WTC11 (cell line): ENCODE data around the gene CIB2. TPM values are rescaled to one million over a fixed set of nuclear protein-coding genes. Genes with fewer than 3 reads are reported as not detected.

Source experiments
- ATAC-seq: fragments of 200-7000 bp; cut with Tn5 transposase; 2 replicates; pipeline ENCODE4 v1.10.0; 2021; ENCODE audit warnings: mild to moderate bottlenecking, moderate library complexity
- CTCF ChIA-PET: fragments of 300-600 bp; sonication (Branson Sonifier 250); formaldehyde crosslinking; loops from one replicate; lab custom pipeline; 2021; ENCODE audit warnings: antibody characterized with exemption; lab: Charles Lee
- POLR2A ChIA-PET: fragments of 350-600 bp; sonication (Branson Sonifier 250); formaldehyde crosslinking; loops from one replicate; lab custom pipeline; 2021; ENCODE audit warnings: antibody characterized with exemption; lab: Charles Lee
- DNase-seq: peaks from one replicate; pipeline ENCODE4 v3.0.0; 2021; ENCODE audit warnings: low spot score
- H3K27ac Mint-ChIP-seq: 2 replicates; pipeline ENCODE4 v1.8.0; 2021; ENCODE audit warnings: mixed read lengths
- H3K27me3 Mint-ChIP-seq: 2 replicates; pipeline ENCODE4 v1.8.0; 2021; ENCODE audit warnings: low read depth, mild to moderate bottlenecking, moderate library complexity, mixed read lengths
- H3K36me3 Mint-ChIP-seq: 2 replicates; pipeline ENCODE4 v1.8.0; 2021; ENCODE audit warnings: mixed read lengths
- H3K4me1 Mint-ChIP-seq: 2 replicates; pipeline ENCODE4 v1.8.0; 2022; ENCODE audit warnings: mixed read lengths
- H3K4me3 Mint-ChIP-seq: 2 replicates; pipeline ENCODE4 v1.8.0; 2021; ENCODE audit warnings: mild to moderate bottlenecking, moderate library complexity, mixed read lengths
- H3K9me3 Mint-ChIP-seq: 2 replicates; pipeline ENCODE4 v1.8.0; 2021; ENCODE audit warnings: mixed read lengths
- ETV6 ChIP-seq: sonication (generic); formaldehyde crosslinking; IDR thresholded peaks from 2 replicates; pipeline ENCODE4 v1.8.1; 2022; ENCODE audit warnings: mild to moderate bottlenecking, missing genetic modification reagents
- FOXK1 ChIP-seq: sonication (generic); formaldehyde crosslinking; IDR thresholded peaks from 2 replicates; pipeline ENCODE4 v1.8.0; 2022; ENCODE audit warnings: mild to moderate bottlenecking, moderate library complexity, missing genetic modification reagents
- KAT7 ChIP-seq: sonication (generic); formaldehyde crosslinking; IDR thresholded peaks from 2 replicates; pipeline ENCODE4 v1.8.1; 2023; ENCODE audit warnings: missing genetic modification reagents, mild to moderate bottlenecking, borderline replicate concordance
- NR1H2 ChIP-seq: sonication (generic); formaldehyde crosslinking; IDR thresholded peaks from 2 replicates; pipeline ENCODE4 v1.9.0; 2021; ENCODE audit warnings: mild to moderate bottlenecking, moderate library complexity, missing genetic modification reagents
- SMAD3 ChIP-seq: sonication (generic); formaldehyde crosslinking; IDR thresholded peaks from 2 replicates; pipeline ENCODE4 v1.8.0; 2022; ENCODE audit warnings: missing genetic modification reagents, mild to moderate bottlenecking, borderline replicate concordance
- TCF7 ChIP-seq: sonication (generic); formaldehyde crosslinking; IDR thresholded peaks from 2 replicates; pipeline ENCODE4 v1.8.0; 2022; ENCODE audit warnings: mild to moderate bottlenecking, low read depth, missing genetic modification reagents, moderate library complexity
- TEAD1 ChIP-seq: sonication (generic); formaldehyde crosslinking; IDR thresholded peaks from 2 replicates; pipeline ENCODE4 v1.8.0; 2022; ENCODE audit warnings: mild to moderate bottlenecking, missing genetic modification reagents
- ZNF121 ChIP-seq: sonication (generic); formaldehyde crosslinking; IDR thresholded peaks from 2 replicates; pipeline ENCODE4 v1.8.0; 2023; ENCODE audit warnings: missing genetic modification reagents
- ZNF423 ChIP-seq: fragments of 250-450 bp; sonication (Bioruptor Pico); IDR thresholded peaks from 2 replicates; pipeline ENCODE4 v2.1.2; 2022; ENCODE audit warnings: mild to moderate bottlenecking, moderate library complexity
- total RNA-seq: library from RNA; stranded (reverse); gene quantifications from 3 replicates; pipeline ENCODE4 v1.2.3, GENCODE V29; 2021
- TF ChIP-seq, protein P1 (sequence below): sonication (generic); formaldehyde crosslinking; IDR thresholded peaks from 2 replicates; pipeline ENCODE4 v1.8.1; 2022; ENCODE audit warnings: low read depth, missing genetic modification reagents, borderline replicate concordance
- TF ChIP-seq, protein P2 (sequence below): sonication (generic); formaldehyde crosslinking; IDR thresholded peaks from 2 replicates; pipeline ENCODE4 v1.8.0; 2022; ENCODE audit warnings: mild to moderate bottlenecking, missing genetic modification reagents
- TF ChIP-seq, protein P3 (sequence below): sonication (generic); formaldehyde crosslinking; IDR thresholded peaks from 2 replicates; pipeline ENCODE4 v1.8.1; 2022; ENCODE audit warnings: missing genetic modification reagents, borderline replicate concordance
- TF ChIP-seq, protein P4 (sequence below): sonication (generic); formaldehyde crosslinking; IDR thresholded peaks from 2 replicates; pipeline ENCODE4 v1.8.1; 2023; ENCODE audit warnings: mild to moderate bottlenecking, missing genetic modification reagents, moderate library complexity
- TF ChIP-seq, protein P5 (sequence below): sonication (generic); formaldehyde crosslinking; conservative IDR thresholded peaks from 2 replicates; pipeline ENCODE4 v1.8.1; 2022; ENCODE audit warnings: mild to moderate bottlenecking, missing genetic modification reagents
- TF ChIP-seq, protein P6 (sequence below): fragments of 250-450 bp; sonication (Bioruptor Pico); IDR thresholded peaks from 2 replicates; pipeline ENCODE4 v2.1.2; 2022; ENCODE audit warnings: mild to moderate bottlenecking, moderate library complexity
- TF ChIP-seq, protein P7 (sequence below): fragments of 250-450 bp; sonication (Bioruptor Pico); IDR thresholded peaks from 2 replicates; pipeline ENCODE4 v1.9.0; 2021; ENCODE audit warnings: mild to moderate bottlenecking
- TF ChIP-seq, protein P8 (sequence below): sonication (generic); formaldehyde crosslinking; IDR thresholded peaks from 2 replicates; pipeline ENCODE4 v1.8.0; 2023; ENCODE audit warnings: missing genetic modification reagents
- TF ChIP-seq, protein P9 (sequence below): fragments of 250-450 bp; sonication (Bioruptor Pico); conservative IDR thresholded peaks from 2 replicates; pipeline ENCODE4 v1.9.0; 2021; ENCODE audit warnings: mild to moderate bottlenecking

CIB2 gene
- total RNA-seq, 1 experiment from 2014 or later = 45.2 TPM

DNA sequence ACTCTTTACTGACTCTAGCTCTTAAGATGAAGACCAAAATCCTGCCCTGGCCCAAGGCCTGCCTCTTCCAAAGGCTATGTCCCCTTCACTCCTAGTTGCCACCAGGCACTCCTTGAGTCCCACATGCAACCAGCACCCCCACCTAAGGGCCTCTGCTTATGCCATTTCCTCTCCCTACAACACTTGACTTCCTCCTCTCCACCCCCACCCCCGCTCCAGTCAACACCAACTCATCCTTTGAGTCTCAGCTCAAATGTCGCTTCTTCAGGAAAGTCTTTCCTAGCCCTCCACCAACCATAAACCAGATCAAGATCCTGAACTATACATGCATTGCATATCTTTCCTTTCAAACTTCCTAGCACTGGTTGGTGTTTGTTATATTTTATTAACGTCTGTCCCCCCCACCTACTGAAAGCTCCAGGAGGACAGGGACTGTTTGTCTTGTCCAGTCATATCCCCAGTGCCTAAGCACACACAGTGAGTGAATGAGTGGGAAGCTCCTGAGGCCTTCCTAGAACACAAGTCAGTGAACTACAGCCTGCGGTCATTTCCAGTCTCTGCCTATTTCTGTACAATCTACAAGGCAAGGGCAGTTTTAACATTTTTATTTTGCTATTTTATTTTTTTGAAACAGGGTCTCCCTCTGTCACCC lies 61.1 kb downstream of the CIB2 start:
- no peaks in the 10 kb centered on the region for H3K9me3 Mint-ChIP-seq
- ATAC-seq (no peak), DNase-seq (peak; percentile 8)
- H3K27me3 Mint-ChIP-seq = no peaks in the 10 kb centered on the region
- ChIA-PET CTCF (interaction anchor here (1.0 to 1.7 kb wide), 6 partner anchors 8 to 160 kb away, joined by 3 to 6 read pairs (median 4); no protein-coding TSS in a partner anchor), POLR2A (interaction anchor here (0.6 kb wide), 1 partner anchor 277 kb away, joined by 3 read pairs; no protein-coding TSS in a partner anchor)
- TF ChIP-seq SMAD3 (CRISPR knock-in tag) = no peak
- TF ChIP-seq ZNF423 (CRISPR knock-in tag) = no peak
- TF ChIP-seq ZNF121 (CRISPR knock-in tag) = no peak
- no peak for TF ChIP-seq ETV6 (CRISPR knock-in tag)
- no peak for TF ChIP-seq TCF7 (CRISPR knock-in tag)
- TF ChIP-seq, protein P1, sequence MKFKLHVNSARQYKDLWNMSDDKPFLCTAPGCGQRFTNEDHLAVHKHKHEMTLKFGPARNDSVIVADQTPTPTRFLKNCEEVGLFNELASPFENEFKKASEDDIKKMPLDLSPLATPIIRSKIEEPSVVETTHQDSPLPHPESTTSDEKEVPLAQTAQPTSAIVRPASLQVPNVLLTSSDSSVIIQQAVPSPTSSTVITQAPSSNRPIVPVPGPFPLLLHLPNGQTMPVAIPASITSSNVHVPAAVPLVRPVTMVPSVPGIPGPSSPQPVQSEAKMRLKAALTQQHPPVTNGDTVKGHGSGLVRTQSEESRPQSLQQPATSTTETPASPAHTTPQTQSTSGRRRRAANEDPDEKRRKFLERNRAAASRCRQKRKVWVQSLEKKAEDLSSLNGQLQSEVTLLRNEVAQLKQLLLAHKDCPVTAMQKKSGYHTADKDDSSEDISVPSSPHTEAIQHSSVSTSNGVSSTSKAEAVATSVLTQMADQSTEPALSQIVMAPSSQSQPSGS (CRISPR knock-in tag) = no peak
- TF ChIP-seq, protein P2, sequence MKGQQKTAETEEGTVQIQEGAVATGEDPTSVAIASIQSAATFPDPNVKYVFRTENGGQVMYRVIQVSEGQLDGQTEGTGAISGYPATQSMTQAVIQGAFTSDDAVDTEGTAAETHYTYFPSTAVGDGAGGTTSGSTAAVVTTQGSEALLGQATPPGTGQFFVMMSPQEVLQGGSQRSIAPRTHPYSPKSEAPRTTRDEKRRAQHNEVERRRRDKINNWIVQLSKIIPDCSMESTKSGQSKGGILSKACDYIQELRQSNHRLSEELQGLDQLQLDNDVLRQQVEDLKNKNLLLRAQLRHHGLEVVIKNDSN (CRISPR knock-in tag) = no peak
- TF ChIP-seq, protein P3, sequence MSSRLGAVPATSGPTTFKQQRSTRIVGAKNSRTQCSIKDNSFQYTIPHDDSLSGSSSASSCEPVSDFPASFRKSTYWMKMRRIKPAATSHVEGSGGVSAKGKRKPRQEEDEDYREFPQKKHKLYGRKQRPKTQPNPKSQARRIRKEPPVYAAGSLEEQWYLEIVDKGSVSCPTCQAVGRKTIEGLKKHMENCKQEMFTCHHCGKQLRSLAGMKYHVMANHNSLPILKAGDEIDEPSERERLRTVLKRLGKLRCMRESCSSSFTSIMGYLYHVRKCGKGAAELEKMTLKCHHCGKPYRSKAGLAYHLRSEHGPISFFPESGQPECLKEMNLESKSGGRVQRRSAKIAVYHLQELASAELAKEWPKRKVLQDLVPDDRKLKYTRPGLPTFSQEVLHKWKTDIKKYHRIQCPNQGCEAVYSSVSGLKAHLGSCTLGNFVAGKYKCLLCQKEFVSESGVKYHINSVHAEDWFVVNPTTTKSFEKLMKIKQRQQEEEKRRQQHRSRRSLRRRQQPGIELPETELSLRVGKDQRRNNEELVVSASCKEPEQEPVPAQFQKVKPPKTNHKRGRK (CRISPR knock-in tag) = no peak
- TF ChIP-seq TEAD1 (CRISPR knock-in tag) = no peak
- TF ChIP-seq, protein P4, sequence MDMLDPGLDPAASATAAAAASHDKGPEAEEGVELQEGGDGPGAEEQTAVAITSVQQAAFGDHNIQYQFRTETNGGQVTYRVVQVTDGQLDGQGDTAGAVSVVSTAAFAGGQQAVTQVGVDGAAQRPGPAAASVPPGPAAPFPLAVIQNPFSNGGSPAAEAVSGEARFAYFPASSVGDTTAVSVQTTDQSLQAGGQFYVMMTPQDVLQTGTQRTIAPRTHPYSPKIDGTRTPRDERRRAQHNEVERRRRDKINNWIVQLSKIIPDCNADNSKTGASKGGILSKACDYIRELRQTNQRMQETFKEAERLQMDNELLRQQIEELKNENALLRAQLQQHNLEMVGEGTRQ (CRISPR knock-in tag) = no peak
- TF ChIP-seq, protein P5, sequence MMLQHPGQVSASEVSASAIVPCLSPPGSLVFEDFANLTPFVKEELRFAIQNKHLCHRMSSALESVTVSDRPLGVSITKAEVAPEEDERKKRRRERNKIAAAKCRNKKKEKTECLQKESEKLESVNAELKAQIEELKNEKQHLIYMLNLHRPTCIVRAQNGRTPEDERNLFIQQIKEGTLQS (CRISPR knock-in tag) = no peak
- no peak for TF ChIP-seq NR1H2 (CRISPR knock-in tag)
- H3K4me3 Mint-ChIP-seq = no peak overlapping the region
- peak overlapping the region; percentile 57 for H3K27ac Mint-ChIP-seq
- H3K4me1 Mint-ChIP-seq = peaks cover 17% of the 10 kb centered on the region
- no peaks in the 10 kb centered on the region for H3K36me3 Mint-ChIP-seq

DNA sequence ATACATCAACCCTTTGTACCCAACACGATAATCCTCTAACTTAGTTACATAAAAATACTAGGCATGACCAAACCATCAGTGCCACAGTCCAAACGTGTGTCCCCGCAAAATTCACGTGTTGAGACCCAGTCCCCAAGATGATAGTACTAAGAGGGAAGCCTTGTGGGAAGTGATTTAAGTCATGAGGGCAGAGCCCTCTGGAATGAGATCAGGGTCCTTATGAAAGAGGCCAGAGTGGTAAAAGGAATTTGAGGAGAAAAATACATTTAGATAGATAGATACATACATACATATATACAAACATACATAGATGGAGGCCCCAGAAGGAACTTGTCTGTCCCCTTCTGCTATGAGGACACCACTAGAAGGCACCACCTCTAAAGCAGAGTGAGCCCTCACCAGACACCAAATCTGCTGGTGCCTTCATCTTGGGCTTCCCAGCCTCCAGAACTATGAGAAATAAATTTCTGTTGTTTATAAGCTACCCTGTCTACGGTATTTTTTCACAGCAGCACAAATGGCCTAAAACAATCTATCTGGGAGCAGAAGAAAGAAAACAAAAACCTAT lies 61.7 kb downstream of the CIB2 start:
- POLR2A ChIA-PET = no interaction called here
- CTCF ChIA-PET = interaction anchor here (1.0 to 1.7 kb wide), 4 partner anchors 13 to 159 kb away, joined by 3 to 6 read pairs (median 5); no protein-coding TSS in a partner anchor
- Mint-ChIP-seq H3K36me3 (no peaks in the 10 kb centered on the region), H3K27me3 (no peaks in the 10 kb centered on the region), H3K27ac (no peak overlapping the region), H3K4me1 (peaks cover 17% of the 10 kb centered on the region)
- peak; percentile 2 for DNase-seq
- TF ChIP-seq, protein P6, sequence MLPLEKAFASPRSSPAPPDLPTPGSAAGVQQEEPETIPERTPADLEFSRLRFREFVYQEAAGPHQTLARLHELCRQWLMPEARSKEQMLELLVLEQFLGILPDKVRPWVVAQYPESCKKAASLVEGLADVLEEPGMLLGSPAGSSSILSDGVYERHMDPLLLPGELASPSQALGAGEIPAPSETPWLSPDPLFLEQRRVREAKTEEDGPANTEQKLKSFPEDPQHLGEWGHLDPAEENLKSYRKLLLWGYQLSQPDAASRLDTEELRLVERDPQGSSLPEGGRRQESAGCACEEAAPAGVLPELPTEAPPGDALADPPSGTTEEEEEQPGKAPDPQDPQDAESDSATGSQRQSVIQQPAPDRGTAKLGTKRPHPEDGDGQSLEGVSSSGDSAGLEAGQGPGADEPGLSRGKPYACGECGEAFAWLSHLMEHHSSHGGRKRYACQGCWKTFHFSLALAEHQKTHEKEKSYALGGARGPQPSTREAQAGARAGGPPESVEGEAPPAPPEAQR = no peak
- TF ChIP-seq, protein P7, sequence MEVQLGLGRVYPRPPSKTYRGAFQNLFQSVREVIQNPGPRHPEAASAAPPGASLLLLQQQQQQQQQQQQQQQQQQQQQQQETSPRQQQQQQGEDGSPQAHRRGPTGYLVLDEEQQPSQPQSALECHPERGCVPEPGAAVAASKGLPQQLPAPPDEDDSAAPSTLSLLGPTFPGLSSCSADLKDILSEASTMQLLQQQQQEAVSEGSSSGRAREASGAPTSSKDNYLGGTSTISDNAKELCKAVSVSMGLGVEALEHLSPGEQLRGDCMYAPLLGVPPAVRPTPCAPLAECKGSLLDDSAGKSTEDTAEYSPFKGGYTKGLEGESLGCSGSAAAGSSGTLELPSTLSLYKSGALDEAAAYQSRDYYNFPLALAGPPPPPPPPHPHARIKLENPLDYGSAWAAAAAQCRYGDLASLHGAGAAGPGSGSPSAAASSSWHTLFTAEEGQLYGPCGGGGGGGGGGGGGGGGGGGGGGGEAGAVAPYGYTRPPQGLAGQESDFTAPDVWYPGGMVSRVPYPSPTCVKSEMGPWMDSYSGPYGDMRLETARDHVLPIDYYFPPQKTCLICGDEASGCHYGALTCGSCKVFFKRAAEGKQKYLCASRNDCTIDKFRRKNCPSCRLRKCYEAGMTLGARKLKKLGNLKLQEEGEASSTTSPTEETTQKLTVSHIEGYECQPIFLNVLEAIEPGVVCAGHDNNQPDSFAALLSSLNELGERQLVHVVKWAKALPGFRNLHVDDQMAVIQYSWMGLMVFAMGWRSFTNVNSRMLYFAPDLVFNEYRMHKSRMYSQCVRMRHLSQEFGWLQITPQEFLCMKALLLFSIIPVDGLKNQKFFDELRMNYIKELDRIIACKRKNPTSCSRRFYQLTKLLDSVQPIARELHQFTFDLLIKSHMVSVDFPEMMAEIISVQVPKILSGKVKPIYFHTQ (CRISPR knock-in tag) = no peak
- TF ChIP-seq, protein P8, sequence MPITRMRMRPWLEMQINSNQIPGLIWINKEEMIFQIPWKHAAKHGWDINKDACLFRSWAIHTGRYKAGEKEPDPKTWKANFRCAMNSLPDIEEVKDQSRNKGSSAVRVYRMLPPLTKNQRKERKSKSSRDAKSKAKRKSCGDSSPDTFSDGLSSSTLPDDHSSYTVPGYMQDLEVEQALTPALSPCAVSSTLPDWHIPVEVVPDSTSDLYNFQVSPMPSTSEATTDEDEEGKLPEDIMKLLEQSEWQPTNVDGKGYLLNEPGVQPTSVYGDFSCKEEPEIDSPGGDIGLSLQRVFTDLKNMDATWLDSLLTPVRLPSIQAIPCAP = no peak
- TF ChIP-seq, protein P9, sequence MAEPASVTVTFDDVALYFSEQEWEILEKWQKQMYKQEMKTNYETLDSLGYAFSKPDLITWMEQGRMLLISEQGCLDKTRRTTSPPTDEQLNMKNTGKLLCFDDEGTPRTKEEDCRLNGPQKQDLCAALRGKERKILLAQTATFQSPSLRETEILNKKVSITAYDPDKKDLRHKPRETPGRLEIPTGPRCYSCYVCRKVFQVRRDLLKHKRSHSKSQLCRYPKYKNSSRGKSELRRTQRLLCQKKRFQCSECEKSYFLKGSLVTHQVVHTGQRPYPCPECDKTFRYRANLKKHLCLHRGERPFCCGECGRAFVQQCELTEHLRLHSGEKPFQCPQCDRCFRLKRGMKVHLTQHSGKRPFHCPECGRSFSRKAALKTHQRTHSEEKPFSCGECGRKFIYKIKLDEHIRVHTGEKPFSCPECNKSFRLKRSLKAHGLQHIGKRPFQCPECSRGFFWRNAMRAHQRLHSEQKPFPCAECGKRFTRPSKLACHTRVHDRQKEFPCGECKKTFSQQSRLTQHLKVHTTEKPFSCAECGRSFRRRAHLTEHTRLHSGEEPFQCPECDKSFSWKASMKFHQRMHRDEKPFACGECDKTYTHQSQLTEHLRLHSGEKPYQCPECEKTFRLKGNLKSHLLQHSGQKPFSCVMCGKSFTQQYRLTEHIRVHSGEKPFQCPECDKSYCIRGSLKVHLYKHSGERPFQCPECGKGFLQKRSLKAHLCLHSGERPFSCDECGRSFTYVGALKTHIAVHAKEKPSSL (CRISPR knock-in tag) = no peak
- TF ChIP-seq FOXK1 (CRISPR knock-in tag) (no peak), KAT7 (CRISPR knock-in tag) (no peak)
- TF ChIP-seq, all 79 proteins: peak for 0
- Mint-ChIP-seq H3K4me3 (no peak overlapping the region), H3K9me3 (no peaks in the 10 kb centered on the region)
- ATAC-seq = no peak
